Activated CD8-positive, alpha-beta T cell treated with anti-CD3 and anti-CD28 coated beads, Interleukin-2, amount 10 ng/mL, durations not matched to agents 7 days and 5 days (primary cell): ENCODE data around the gene RNU1-1. TPM values are rescaled to one million over a fixed set of nuclear protein-coding genes. Genes with fewer than 3 reads are reported as not detected.
"Not testable (repeated sequence)": the region's sequence is repeated elsewhere in the genome, so short reads cannot be mapped to it uniquely, and the experiment has no call there.

Experiments used
- ATAC-seq: fragments of 150-1000 bp; cut with Tn5 transposase; one replicate; pipeline ENCODE4 v1.10.0; 2021; ENCODE audit warnings: moderate library complexity
- CTCF ChIA-PET: fragments of 350-600 bp; sonication (Branson Sonifier 250); formaldehyde crosslinking; loops from one replicate; lab custom pipeline; 2021; ENCODE audit warnings: antibody characterized with exemption; lab: Charles Lee
- POLR2A ChIA-PET: fragments of 350-600 bp; sonication (Branson Sonifier 250); formaldehyde crosslinking; loops from one replicate; lab custom pipeline; 2021; ENCODE audit warnings: antibody characterized with exemption; lab: Charles Lee
- DNase-seq: peaks from one replicate; pipeline ENCODE4 v3.0.0-alpha.2; 2020
- H3K27ac Mint-ChIP-seq: one replicate; pipeline ENCODE4 v1.8.0; 2021; ENCODE audit warnings: mild to moderate bottlenecking, mixed read lengths
- H3K27me3 Mint-ChIP-seq: one replicate; pipeline ENCODE4 v1.8.0; 2021; ENCODE audit warnings: low read depth, mixed read lengths
- H3K36me3 Mint-ChIP-seq: one replicate; pipeline ENCODE4 v1.8.0; 2021; ENCODE audit warnings: low read depth, mixed read lengths
- H3K4me1 Mint-ChIP-seq: one replicate; pipeline ENCODE4 v1.8.0; 2021; ENCODE audit warnings: low read depth, mixed read lengths
- H3K4me3 Mint-ChIP-seq: one replicate; pipeline ENCODE4 v1.8.0; 2021; ENCODE audit warnings: mild to moderate bottlenecking, mixed read lengths
- H3K9me3 Mint-ChIP-seq: one replicate; pipeline ENCODE4 v1.8.0; 2022; ENCODE audit warnings: mixed read lengths; ENCODE audit not compliant: insufficient read depth
- total RNA-seq, 2 experiments: library from RNA; stranded (reverse); gene quantifications; one replicate each; pipeline ENCODE4 v1.2.3, GENCODE V29; 2021

The RNU1-1 gene
- 1,000 to 10,000 TPM; 1,730 to 2,232 TPM for total RNA-seq

DNA sequence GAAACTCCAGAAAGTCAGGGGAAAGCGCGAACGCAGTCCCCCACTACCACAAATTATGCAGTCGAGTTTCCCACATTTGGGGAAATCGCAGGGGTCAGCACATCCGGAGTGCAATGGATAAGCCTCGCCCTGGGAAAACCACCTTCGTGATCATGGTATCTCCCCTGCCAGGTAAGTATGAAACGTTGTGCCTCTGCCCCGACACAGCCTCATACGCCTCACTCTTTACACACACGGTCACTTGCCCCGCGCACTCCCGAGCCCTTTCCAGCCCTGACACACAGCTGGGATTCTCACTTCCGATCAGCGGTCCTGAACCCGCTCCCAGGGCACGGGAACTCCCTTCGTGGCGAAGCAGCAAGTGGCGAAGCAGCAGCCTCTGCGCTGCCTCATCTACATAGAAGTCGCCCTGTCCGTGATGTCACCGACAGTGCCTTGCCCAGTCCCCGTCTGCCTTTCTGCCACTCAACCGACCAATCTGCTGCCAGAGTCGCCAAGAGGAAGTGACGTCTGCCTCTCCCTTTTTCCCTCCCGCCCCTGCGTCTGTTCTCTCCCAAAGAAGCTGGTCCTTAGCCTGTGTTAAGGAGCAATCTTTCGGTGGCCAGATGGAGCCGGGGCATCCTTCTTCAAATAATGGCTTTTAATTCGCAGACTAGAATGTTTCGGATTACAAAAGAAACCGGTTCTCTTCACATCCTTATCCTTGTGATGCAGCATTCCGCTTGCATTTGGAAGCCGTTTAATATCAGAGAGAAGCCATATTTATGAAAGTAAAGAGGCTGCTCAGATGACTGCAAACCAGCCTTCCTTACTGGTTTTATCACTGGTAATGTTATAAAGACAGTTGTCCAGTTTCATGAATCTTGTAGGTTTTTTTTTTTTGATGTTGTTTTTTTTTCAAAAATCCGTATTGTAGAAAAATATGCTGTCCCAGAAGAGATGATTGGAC lies at the start of gene RNU1-1:
Gene RNU1-1, minus strand, starts transcription at position 179 of the 949 bp plus-strand sequence.
- H3K9me3 Mint-ChIP-seq, H3K4me1 Mint-ChIP-seq, H3K4me3 Mint-ChIP-seq, H3K27ac Mint-ChIP-seq, CTCF ChIA-PET, H3K36me3 Mint-ChIP-seq: not testable (repeated sequence)
- POLR2A ChIA-PET = interaction anchor here (0.7 to 1.6 kb wide), 16 partner anchors 9 to 540 kb away, joined by 3 to 14 read pairs (median 4); partner anchors contain the start of genes NBPF1 and NECAP2
- DNase-seq = peak; percentile 77
- peaks cover 18% of the 10 kb centered on the region for H3K27me3 Mint-ChIP-seq
- peak; percentile 40 for ATAC-seq

DNA sequence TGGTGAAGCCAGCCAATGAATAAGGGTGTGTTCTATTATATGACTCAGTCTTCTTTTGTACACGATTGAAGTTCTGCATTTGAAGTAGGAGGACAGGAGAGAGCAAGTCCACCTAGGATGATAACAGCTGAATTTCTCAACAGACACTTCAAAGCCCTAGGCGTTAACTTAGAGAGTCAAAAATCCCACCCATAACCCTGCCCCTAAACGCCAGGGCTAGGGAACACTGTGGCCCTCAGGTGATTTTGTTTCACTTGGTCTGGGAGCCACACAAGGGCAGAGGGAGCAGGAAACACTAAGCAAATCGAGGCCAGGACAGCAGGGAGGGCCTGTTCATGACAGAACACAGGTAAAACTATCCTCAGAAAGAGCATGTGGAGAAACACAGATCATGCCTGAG lies 47.0 kb upstream of the RNU1-1 start:
- H3K4me3 Mint-ChIP-seq, ATAC-seq, H3K27me3 Mint-ChIP-seq, POLR2A ChIA-PET, H3K4me1 Mint-ChIP-seq, DNase-seq, CTCF ChIA-PET, H3K27ac Mint-ChIP-seq, H3K36me3 Mint-ChIP-seq, H3K9me3 Mint-ChIP-seq: not testable (repeated sequence)

DNA sequence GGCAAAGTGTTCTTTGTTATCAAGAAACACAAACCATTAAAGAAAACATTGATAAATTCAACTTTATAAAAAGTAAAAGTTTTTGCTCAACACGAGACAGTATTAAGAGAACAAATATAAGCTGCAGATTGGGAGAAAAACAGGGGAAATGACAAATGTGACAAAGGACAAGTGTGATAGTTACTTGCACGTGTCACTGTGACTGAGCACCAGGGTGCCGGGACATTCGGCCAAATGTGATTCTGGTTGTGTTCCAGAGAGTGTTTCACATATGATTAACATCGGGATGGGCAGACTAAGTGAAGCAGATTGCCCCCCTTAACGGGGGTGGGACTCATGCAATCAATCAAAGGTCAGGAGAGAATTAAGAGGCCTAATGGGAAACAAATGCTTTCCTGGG lies 46.4 kb upstream of the RNU1-1 start:
- ATAC-seq, H3K4me3 Mint-ChIP-seq, H3K27ac Mint-ChIP-seq, CTCF ChIA-PET, H3K36me3 Mint-ChIP-seq, H3K27me3 Mint-ChIP-seq, H3K9me3 Mint-ChIP-seq, POLR2A ChIA-PET, H3K4me1 Mint-ChIP-seq, DNase-seq: not testable (repeated sequence)

DNA sequence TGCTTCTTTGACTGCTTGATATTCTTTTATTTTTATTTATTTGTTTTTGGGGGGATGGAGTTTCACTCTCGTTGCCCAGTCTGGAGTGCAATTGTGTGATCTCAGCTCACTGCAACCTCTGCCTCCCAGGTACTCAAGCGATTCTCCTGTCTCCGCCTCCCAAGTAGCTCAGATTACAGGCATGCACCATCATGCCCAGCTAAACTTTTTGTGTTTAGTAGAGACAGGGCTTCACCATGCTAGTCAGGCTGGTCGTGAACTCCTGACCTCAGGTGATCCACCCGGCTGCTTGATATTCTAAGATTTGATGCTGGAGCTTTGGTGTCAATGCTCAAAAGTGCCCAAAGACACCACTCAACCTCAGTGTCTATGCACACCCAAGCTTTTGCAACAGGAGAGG lies 45.6 kb upstream of the RNU1-1 start:
- H3K4me3 Mint-ChIP-seq, DNase-seq, H3K9me3 Mint-ChIP-seq, H3K27me3 Mint-ChIP-seq, ATAC-seq, H3K27ac Mint-ChIP-seq, H3K36me3 Mint-ChIP-seq, CTCF ChIA-PET, POLR2A ChIA-PET, H3K4me1 Mint-ChIP-seq: not testable (repeated sequence)

DNA sequence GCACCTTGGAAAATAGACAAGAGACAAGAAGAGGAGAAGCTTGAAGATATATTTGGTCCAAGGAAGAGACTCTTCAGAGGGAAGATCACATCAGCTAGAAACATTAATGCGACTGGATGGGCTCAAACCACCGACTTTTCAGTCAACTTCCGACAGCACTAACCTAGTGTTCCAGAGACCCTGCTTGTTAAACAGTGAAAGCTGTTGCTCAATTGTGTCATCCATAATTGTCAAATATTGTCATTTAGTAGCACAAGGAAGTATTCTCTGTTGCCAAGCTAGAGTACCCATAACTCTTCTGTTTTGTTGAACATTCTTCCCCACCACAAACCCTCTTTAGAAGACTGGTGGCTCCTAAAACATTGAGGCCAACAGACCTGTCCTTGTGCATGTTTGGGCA lies 42.9 kb upstream of the RNU1-1 start:
- DNase-seq, H3K4me1 Mint-ChIP-seq, CTCF ChIA-PET, H3K27me3 Mint-ChIP-seq, H3K9me3 Mint-ChIP-seq, H3K4me3 Mint-ChIP-seq, H3K27ac Mint-ChIP-seq, POLR2A ChIA-PET, ATAC-seq, H3K36me3 Mint-ChIP-seq: not testable (repeated sequence)

DNA sequence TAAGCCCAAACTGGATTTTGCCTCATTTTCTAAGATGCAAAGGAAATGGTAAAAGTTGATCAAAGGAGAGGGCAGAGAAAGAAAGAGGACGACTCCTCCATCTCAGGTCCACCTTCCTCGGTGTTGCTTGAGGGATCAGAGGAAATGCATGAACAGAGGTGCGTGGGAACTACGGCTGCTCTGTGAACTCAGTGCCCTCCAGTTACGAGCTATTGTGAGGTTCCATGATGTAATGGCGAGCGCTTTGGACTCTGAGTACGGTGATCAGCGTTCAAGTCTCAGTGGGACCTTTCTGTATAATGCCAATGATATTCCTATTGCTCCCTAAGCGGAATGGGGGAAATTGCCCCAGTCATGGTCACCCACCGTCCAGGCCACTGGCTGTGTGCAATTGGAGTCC lies 39.2 kb upstream of the RNU1-1 start:
- H3K36me3 Mint-ChIP-seq, DNase-seq, H3K4me3 Mint-ChIP-seq, H3K9me3 Mint-ChIP-seq, POLR2A ChIA-PET, H3K4me1 Mint-ChIP-seq, ATAC-seq, CTCF ChIA-PET, H3K27me3 Mint-ChIP-seq, H3K27ac Mint-ChIP-seq: not testable (repeated sequence)

DNA sequence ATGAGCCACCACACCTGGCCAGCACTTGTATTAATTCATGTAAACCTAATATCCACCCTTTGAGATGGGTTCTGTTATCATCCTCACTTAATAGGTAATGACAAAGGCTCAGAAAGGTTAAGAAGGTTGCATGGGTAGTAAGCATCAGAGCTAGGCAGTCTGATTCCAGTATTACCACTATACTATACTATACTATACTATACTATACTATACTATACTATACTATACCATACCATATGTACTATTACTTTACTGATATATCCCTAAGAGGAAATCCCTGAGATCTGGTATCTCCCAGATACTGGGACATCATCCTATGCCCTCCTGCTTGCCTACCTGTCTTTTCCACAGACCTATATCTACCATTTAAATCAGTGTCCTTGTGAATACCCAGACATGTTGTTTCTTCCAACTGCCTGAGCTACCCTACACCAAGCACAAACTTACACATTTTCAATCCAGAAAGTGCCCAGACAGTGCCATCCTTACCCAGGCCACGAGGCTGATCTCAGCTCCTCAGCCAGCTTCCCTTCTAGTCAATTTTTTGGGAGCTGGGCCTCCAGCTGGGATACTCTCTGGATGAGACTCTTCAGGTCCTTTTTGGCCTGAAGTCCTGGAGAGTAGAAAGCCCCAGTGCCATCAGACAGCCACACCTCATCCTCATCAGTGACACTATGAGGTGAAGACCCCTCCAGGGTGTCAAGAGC lies 36.3 kb upstream of the RNU1-1 start:
- H3K4me3 Mint-ChIP-seq, H3K27me3 Mint-ChIP-seq, H3K9me3 Mint-ChIP-seq, H3K27ac Mint-ChIP-seq, H3K4me1 Mint-ChIP-seq, ATAC-seq, POLR2A ChIA-PET, H3K36me3 Mint-ChIP-seq, DNase-seq, CTCF ChIA-PET: not testable (repeated sequence)

DNA sequence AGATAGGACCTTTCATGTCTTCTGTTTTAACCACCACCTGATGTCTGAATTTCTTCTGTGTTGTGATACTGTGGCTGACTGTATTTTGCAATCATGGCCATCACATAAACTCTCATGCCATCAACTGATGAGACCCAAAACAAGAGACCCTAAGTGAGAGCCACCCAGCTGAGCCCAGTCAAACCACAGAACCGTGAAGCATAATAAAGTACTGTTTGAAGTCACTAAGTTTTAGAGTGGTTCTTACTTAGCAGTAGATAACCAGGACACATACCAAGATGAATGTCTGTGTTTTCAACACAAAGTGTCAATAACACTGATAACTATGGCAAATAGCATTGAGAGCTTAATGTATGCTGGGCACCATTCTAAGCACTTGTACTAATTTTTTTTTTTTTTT lies 35.5 kb upstream of the RNU1-1 start:
- H3K27me3 Mint-ChIP-seq, H3K4me3 Mint-ChIP-seq, H3K4me1 Mint-ChIP-seq, ATAC-seq, POLR2A ChIA-PET, DNase-seq, H3K9me3 Mint-ChIP-seq, CTCF ChIA-PET, H3K36me3 Mint-ChIP-seq, H3K27ac Mint-ChIP-seq: not testable (repeated sequence)

DNA sequence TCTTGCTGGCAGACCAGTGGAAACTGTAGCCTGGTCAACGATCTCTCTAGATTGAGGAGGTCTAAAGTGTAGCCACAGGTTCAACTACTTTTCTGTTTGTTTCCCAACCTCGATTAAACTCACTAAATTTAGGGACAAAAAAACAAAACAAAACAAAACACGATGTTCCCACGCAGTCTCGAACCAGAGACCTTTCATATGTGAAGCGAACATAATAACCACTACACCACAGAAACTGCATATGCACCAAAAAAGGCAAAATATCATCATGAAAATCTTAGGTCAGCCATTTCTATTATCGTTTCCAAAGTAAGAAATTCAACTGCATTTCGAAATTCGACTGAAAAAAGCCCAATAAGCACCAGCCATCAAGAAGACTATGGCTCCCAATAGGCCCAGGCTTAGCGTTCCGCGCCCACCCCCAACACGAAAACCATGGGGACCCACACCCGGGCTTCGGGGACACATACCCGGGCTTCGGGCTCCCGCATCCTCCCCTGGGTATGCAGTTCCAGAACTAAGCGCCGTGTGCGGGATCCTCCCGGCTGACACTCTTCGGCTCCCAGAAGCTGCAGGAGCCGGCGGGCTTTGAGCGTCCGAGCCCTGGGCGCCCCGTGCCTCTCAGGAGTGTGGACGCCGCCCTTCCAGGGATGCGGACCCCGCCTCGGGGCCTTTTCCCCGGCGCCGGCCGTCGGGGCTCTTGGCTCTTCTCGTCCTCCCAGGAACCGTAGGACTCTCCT lies 33.6 kb upstream of the RNU1-1 start:
- POLR2A ChIA-PET, H3K27ac Mint-ChIP-seq, H3K36me3 Mint-ChIP-seq, H3K4me3 Mint-ChIP-seq, DNase-seq, ATAC-seq, H3K27me3 Mint-ChIP-seq, H3K4me1 Mint-ChIP-seq, H3K9me3 Mint-ChIP-seq, CTCF ChIA-PET: not testable (repeated sequence)

DNA sequence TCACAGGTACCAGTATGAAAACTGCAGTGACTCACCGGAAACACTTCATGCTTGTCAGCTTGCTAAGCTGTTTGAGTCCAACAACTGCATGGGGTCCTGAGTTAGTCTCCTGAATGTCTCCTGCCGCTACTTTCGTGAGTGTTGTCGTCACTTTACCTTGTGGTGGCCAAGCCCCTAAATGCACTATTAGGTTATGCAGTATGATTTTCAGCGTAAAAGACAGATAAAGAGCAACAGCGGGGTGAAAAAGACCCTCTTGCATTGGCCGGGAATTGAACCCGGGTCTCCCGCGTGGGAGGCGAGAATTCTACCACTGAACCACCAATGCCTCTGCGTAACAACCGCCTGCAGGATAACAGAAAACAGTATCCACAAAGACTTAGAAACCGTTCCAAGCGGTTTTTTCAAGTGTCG lies 31.6 kb upstream of the RNU1-1 start:
- H3K4me3 Mint-ChIP-seq, POLR2A ChIA-PET, CTCF ChIA-PET, ATAC-seq, H3K36me3 Mint-ChIP-seq, H3K9me3 Mint-ChIP-seq, H3K27me3 Mint-ChIP-seq, H3K27ac Mint-ChIP-seq, DNase-seq, H3K4me1 Mint-ChIP-seq: not testable (repeated sequence)

DNA sequence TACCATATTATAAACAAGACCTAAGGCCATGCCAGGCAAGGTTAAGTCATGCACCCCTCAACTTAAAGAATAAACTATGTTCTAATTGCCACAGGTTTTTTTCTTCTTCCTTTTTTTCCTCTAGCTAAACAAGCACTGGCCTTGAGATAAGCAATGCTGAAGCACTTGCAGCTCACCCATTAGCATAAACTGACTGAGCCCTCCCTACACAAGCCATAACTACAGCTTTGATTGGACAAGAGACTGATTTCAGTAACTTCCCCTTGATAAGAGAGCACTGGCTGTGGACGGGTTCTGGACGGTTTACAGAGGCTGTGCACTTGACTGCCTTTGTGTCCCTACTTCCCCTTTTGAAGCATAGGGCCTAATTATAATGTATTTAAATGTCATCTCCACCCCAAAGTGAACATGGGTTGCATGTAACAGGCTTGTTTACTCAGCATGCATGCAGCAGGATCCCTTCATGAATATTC lies 26.4 kb upstream of the RNU1-1 start:
- POLR2A ChIA-PET, CTCF ChIA-PET, H3K9me3 Mint-ChIP-seq, H3K36me3 Mint-ChIP-seq, ATAC-seq, H3K27me3 Mint-ChIP-seq, H3K27ac Mint-ChIP-seq, H3K4me1 Mint-ChIP-seq, DNase-seq, H3K4me3 Mint-ChIP-seq: not testable (repeated sequence)
